Upper lobe of left lung (tissue), 4 donors: Measurements from ENCODE around the gene ZNF32.

ENCODE experiments used
- POLR2A ChIP-seq, 4 donors: fragments of 450-650 bp; IDR thresholded peaks; one replicate each; pipeline ENCODE4 v1.5.1; 2016 to 2017; ENCODE audit warnings: antibody characterized with exemption in 4 of 4, mild to moderate bottlenecking in 2 of 4
- POLR2AphosphoS5 ChIP-seq, 2 donors: sonication (generic); formaldehyde crosslinking; IDR thresholded peaks; one replicate each; pipeline ENCODE4 v1.5.1; 2017; ENCODE audit warnings: antibody characterized with exemption in 2 of 2
- TF ChIP-seq, protein P1 (sequence below), 6 experiments: fragments of 450-650 bp in 4 of 6; fragments of 200-600 bp in 2 of 6; sonication (generic) in 2 of 6; IDR thresholded peaks; one replicate each; pipeline ENCODE4 v1.5.1; 2016 to 2019; ENCODE audit warnings: antibody characterized with exemption in 6 of 6

DNA sequence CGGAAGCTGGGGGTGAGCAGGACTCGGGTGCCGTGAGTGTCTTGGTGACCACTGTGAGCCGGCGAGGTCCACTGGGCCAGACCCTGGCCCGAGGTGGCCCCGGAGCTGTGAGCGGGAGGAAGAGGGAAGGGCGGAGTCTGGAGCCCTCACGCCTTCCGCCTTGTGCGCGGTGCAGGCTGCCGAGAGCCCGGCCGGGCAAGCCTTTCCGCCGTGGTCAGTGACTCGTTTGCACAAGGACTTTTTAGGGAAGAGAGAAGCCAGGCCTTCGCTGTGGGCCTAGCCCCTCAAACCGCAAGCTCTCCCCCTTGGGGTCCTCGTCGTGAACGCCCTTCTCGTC is 40.9 kb upstream of the ZNF32 start:
- TF ChIP-seq, protein P1, sequence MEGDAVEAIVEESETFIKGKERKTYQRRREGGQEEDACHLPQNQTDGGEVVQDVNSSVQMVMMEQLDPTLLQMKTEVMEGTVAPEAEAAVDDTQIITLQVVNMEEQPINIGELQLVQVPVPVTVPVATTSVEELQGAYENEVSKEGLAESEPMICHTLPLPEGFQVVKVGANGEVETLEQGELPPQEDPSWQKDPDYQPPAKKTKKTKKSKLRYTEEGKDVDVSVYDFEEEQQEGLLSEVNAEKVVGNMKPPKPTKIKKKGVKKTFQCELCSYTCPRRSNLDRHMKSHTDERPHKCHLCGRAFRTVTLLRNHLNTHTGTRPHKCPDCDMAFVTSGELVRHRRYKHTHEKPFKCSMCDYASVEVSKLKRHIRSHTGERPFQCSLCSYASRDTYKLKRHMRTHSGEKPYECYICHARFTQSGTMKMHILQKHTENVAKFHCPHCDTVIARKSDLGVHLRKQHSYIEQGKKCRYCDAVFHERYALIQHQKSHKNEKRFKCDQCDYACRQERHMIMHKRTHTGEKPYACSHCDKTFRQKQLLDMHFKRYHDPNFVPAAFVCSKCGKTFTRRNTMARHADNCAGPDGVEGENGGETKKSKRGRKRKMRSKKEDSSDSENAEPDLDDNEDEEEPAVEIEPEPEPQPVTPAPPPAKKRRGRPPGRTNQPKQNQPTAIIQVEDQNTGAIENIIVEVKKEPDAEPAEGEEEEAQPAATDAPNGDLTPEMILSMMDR (IDR thresholded peaks at IDR 0.05), result no peak
- TF ChIP-seq POLR2A (IDR thresholded peaks at IDR 0.05) (no peak), POLR2AphosphoS5 (IDR thresholded peaks at IDR 0.05) (no peak)
